IgD-negative memory B cell (primary cell): ENCODE measurements around the gene SEZ6. TPM values are rescaled to one million over a fixed set of nuclear protein-coding genes. Genes with fewer than 3 reads are reported as not detected.

ENCODE experiments used
- H3K27ac Mint-ChIP-seq, 3 donors: one replicate each; pipeline ENCODE4 v1.8.0; 2020 to 2022; ENCODE audit warnings: mild to moderate bottlenecking in 3 of 3, mixed read lengths in 3 of 3, moderate library complexity in 1 of 3
- H3K27me3 Mint-ChIP-seq: one replicate; pipeline ENCODE4 v1.8.0; 2021; ENCODE audit warnings: mixed read lengths
- H3K36me3 Mint-ChIP-seq: one replicate; pipeline ENCODE4 v1.8.0; 2020; ENCODE audit warnings: mild to moderate bottlenecking, mixed read lengths
- H3K4me1 Mint-ChIP-seq, 3 donors: one replicate each; pipeline ENCODE4 v1.8.0; 2020 to 2022; ENCODE audit warnings: mixed read lengths in 3 of 3, mild to moderate bottlenecking in 1 of 3
- H3K4me3 Mint-ChIP-seq, 4 donors: one replicate each; pipeline ENCODE4 v1.8.0; 2020 to 2022; ENCODE audit warnings: mild to moderate bottlenecking in 4 of 4, mixed read lengths in 4 of 4, moderate library complexity in 3 of 4
- H3K9me3 Mint-ChIP-seq, 3 donors: one replicate each; pipeline ENCODE4 v1.8.0; 2020 to 2021; ENCODE audit warnings: mixed read lengths in 3 of 3, mild to moderate bottlenecking in 1 of 3
- polyA plus RNA-seq: library from polyadenylated mRNA; unstranded; fragments of 300-500 nt; fragmentation: Illumina TruSeq; gene quantifications from one replicate; pipeline ENCODE4 v1.2.3, GENCODE V29; 2021

SEZ6 gene
- polyA plus RNA-seq, 1 donor from 2014 or later: 1.3 TPM

DNA sequence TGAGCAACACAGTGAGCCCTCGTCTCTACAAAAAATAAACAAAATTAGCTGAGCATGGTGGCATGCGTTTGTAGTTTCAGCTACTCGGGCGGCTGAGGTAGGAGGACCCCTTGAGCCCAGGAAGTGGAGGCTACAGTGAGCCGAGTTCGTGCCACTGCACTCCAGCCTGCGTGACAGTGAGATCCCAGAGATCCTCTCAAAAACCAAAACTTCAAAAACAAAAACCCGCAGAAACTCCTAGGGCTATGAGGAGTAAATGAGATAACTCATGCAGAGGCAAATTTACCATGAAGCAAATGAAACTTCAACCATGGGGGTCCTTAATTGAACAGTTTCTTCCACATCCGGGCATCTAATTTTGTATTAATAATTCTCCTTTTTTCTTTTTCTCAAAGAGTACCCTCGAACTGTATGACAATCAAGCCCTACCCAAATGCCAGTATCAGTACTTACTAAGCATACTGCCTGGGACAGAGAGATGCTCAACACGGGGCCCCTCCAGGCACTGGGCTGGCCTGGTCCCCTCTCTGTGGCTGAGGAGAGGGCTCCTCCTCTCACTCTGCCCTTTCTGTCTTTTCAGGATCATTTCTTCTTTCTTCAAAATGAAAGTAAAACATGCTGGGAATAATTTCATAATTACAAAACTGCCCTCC lies 36.3 kb upstream of the SEZ6 start:
- H3K27me3 Mint-ChIP-seq: peaks cover 4% of the 10 kb centered on the region
- H3K4me1 Mint-ChIP-seq: peaks cover 13 to 17% (median 15%) of the 10 kb centered on the region in 3 donors
- no peaks in the 10 kb centered on the region for H3K9me3 Mint-ChIP-seq
- peaks cover 2% of the 10 kb centered on the region for H3K36me3 Mint-ChIP-seq
- H3K4me3 Mint-ChIP-seq: peak overlapping the region in 1 of 4 donors; percentile 47
- no peak overlapping the region for H3K27ac Mint-ChIP-seq

DNA sequence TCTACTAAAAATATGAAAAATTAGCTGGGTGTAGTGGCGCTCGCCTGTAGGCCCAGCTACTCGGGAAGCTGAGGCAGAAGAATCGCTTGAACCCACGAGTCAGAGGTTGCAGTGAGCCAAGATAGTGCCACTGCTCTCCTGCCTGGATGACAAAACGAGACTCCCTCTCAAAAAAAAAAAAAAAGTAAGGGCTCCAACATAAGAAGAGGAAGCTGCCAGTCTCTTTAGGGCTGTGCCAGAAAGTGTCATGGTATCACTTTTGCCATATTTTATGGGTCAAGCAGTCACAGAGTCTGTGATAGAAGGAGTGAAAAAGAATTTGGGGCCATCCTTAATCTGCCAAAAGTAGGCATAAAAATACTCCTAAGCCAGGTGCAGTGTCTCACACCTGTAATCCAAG lies 35.7 kb upstream of the SEZ6 start:
- Mint-ChIP-seq H3K27me3 (peaks cover 3% of the 10 kb centered on the region), H3K27ac (no peak overlapping the region), H3K4me1 (peaks cover 13 to 17% (median 15%) of the 10 kb centered on the region in 3 donors), H3K4me3 (no peak overlapping the region), H3K36me3 (peaks cover 2% of the 10 kb centered on the region), H3K9me3 (no peaks in the 10 kb centered on the region)

GRCh38 chr17:29041091-29041490 lies 35.3 kb upstream of the SEZ6 start:
- Mint-ChIP-seq H3K4me1 (peaks cover 13 to 17% (median 15%) of the 10 kb centered on the region in 3 donors), H3K9me3 (no peaks in the 10 kb centered on the region), H3K36me3 (peaks cover 2% of the 10 kb centered on the region), H3K27ac (peak overlapping the region in 1 of 3 donors; percentile 74), H3K27me3 (peaks cover 2% of the 10 kb centered on the region), H3K4me3 (no peak overlapping the region)

DNA sequence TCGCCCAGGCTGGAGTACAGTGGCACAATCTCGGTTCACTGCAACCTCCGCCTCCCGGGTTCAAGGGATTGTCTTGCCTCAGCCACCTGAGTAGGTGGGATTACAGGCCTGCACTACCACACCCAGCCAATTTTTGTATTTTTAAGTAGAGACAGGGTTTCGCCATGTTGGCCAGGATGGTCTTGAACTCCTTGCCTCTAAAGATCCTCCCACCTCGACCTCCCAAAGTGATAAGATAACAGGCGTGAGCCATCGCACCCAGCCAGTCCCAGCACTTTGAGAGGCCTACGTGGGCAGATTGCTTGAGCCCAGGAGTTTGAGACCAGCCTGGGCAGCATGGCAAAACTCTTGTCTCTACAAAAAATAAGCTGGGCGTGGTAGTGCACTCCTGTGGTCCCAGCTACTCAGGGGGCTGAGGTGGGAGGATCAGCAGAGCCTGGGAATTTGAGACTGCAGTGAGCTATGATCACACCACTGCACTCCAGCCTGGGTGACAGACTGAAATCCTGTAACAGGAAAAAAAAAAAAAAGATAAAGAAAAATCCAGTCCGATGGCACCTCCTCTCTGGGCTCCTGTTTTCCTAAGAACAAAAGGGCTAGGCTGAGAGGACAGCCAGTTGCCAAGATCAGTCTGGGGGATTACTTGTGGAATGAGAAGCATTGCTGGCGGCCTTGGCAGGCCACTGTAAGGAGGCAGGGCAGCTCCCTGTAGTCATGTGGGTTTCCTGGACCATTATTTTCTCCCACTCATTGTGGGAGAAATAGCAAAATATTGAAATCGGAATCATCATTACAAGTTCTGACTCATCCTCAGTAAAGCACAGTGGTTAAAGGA lies 34.1 kb upstream of the SEZ6 start:
- Mint-ChIP-seq H3K27ac (no peak overlapping the region), H3K4me1 (peaks cover 13 to 17% (median 15%) of the 10 kb centered on the region in 3 donors), H3K4me3 (no peak overlapping the region), H3K9me3 (peaks cover 0 to 4% (median 0%) of the 10 kb centered on the region in 3 donors), H3K27me3 (peaks cover 9% of the 10 kb centered on the region), H3K36me3 (peaks cover 5% of the 10 kb centered on the region)

DNA sequence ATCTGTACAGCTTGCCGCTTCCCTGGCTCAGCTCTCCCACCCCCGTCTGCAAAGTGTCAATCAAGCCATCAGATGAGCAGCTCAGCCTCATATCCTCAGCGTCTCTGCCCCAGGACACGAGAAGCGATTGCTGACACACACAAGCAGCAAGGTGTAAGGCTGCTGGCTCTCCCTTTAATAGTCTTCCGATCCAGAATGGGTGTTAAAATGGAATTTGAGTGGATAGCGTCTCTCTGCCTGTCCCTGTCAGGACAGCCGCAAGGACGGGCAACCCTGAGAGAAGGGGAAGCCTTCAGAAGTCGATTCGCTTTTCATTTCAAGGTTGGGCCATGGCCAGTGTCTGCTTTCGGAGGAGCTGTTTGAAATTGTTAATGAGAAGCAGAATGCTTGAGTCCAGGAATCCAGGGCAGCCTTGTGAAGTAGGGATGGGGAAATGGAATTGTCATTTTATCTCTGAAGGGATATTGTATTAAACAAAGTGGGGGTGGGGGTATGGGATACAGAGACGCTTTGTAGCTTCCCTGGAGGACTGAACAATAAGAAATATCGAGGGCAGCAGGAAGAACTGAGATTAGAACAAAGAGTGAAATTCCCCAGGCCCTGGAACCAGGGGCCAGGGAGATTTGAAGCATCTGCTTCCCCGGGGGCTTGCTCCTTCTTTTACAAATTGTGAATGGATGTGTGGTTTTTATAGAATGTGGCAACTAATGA lies 32.4 kb upstream of the SEZ6 start:
- Mint-ChIP-seq H3K27ac (no peak overlapping the region), H3K27me3 (peaks cover 22% of the 10 kb centered on the region), H3K4me1 (peaks cover 6 to 11% (median 8%) of the 10 kb centered on the region in 3 donors), H3K4me3 (no peak overlapping the region), H3K36me3 (peaks cover 5% of the 10 kb centered on the region), H3K9me3 (peaks cover 3 to 16% (median 11%) of the 10 kb centered on the region in 3 donors)

GRCh38 chr17:29037739-29038084 lies 31.9 kb upstream of the SEZ6 start:
- Mint-ChIP-seq H3K27ac (no peak overlapping the region), H3K27me3 (peaks cover 25% of the 10 kb centered on the region), H3K9me3 (peaks cover 3 to 16% (median 11%) of the 10 kb centered on the region in 3 donors), H3K36me3 (peaks cover 5% of the 10 kb centered on the region), H3K4me3 (no peak overlapping the region), H3K4me1 (peaks cover 3 to 6% (median 3%) of the 10 kb centered on the region in 3 donors)

GRCh38 chr17:29036584-29036983 lies 30.8 kb upstream of the SEZ6 start:
- H3K9me3 Mint-ChIP-seq: peaks cover 3 to 16% (median 11%) of the 10 kb centered on the region in 3 donors
- H3K4me1 Mint-ChIP-seq: no peaks in the 10 kb centered on the region
- H3K36me3 Mint-ChIP-seq: peaks cover 3% of the 10 kb centered on the region
- H3K27me3 Mint-ChIP-seq: peaks cover 31% of the 10 kb centered on the region
- H3K27ac Mint-ChIP-seq: no peak overlapping the region
- no peak overlapping the region for H3K4me3 Mint-ChIP-seq

DNA sequence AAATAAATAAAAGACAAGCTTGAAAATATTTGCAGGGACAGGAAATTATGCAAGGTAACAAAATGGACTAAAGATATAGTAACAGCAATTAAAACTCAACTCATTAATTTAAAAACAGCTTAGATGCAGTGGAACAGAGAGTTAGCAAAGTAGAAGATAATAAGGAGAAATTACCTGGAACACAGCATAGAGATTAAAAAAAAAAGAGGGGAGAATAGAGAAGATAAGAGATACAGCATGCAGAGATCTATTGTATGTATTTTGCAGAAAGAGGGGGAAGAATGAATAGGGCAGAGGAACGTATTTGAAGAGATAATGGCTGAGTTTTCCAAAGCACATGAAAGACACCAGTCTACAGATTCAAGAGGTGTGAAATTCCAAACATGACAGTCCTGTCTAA lies 28.7 kb upstream of the SEZ6 start:
- Mint-ChIP-seq H3K9me3 (peaks cover 3 to 16% (median 11%) of the 10 kb centered on the region in 3 donors), H3K36me3 (peaks cover 3% of the 10 kb centered on the region), H3K27me3 (peaks cover 46% of the 10 kb centered on the region), H3K4me3 (peak overlapping the region in 1 of 4 donors; percentile 20), H3K4me1 (no peaks in the 10 kb centered on the region), H3K27ac (no peak overlapping the region)

GRCh38 chr17:29032857-29033197 lies 27.0 kb upstream of the SEZ6 start:
- H3K27me3 Mint-ChIP-seq: peaks cover 46% of the 10 kb centered on the region
- peaks cover 3 to 16% (median 11%) of the 10 kb centered on the region in 3 donors for H3K9me3 Mint-ChIP-seq
- H3K27ac Mint-ChIP-seq: no peak overlapping the region
- H3K36me3 Mint-ChIP-seq: peaks cover 5% of the 10 kb centered on the region
- peaks cover 0 to 1% (median 0%) of the 10 kb centered on the region in 3 donors for H3K4me1 Mint-ChIP-seq
- no peak overlapping the region for H3K4me3 Mint-ChIP-seq

GRCh38 chr17:29032013-29032856 lies 26.4 kb upstream of the SEZ6 start:
- H3K4me3 Mint-ChIP-seq: no peak overlapping the region
- no peak overlapping the region for H3K27ac Mint-ChIP-seq
- H3K36me3 Mint-ChIP-seq: peaks cover 6% of the 10 kb centered on the region
- peaks cover 0 to 1% (median 0%) of the 10 kb centered on the region in 3 donors for H3K4me1 Mint-ChIP-seq
- peaks cover 3 to 16% (median 11%) of the 10 kb centered on the region in 3 donors for H3K9me3 Mint-ChIP-seq
- H3K27me3 Mint-ChIP-seq: peaks cover 48% of the 10 kb centered on the region

GRCh38 chr17:29031488-29031887 lies 25.7 kb upstream of the SEZ6 start:
- H3K4me1 Mint-ChIP-seq: peaks cover 0 to 1% (median 0%) of the 10 kb centered on the region in 3 donors
- no peak overlapping the region for H3K27ac Mint-ChIP-seq
- peak overlapping the region in 1 of 4 donors; percentile 30 for H3K4me3 Mint-ChIP-seq
- H3K27me3 Mint-ChIP-seq: peaks cover 49% of the 10 kb centered on the region
- peaks cover 3 to 16% (median 11%) of the 10 kb centered on the region in 3 donors for H3K9me3 Mint-ChIP-seq
- peaks cover 6% of the 10 kb centered on the region for H3K36me3 Mint-ChIP-seq

DNA sequence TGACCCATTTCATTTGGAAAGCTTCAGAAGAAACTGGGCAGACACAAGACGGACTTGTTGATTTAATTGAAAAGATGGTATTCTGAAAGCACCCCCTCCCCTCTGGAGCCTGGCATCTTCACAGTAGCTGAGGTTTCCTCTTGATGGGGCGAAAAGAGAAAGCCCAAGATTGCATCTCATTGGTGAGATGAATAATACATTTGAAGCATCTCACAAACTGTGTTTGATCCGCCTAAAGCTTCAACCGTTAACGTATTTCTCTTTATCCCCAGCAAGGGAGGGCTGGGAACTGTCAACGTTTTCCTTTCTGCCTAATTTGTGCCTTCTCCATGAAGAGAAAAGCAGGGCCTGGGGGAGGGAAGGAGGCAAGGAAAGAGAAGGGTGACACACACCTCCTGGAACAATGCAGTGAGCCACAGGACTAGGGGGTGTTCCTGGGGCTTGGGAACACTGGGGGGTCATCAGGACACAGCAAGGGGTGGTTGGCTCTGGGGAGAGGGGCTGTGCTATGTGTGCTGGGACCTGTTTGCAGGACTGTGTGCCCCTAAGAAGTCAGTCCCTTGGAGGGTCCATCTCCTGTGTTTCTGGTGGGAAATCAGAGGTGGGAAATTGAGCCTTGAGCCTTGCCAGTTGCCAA lies 18.6 kb upstream of the SEZ6 start:
- no peak overlapping the region for H3K27ac Mint-ChIP-seq
- H3K27me3 Mint-ChIP-seq: peaks cover 31% of the 10 kb centered on the region
- H3K36me3 Mint-ChIP-seq: peaks cover 3% of the 10 kb centered on the region
- no peaks in the 10 kb centered on the region for H3K9me3 Mint-ChIP-seq
- no peak overlapping the region for H3K4me3 Mint-ChIP-seq
- H3K4me1 Mint-ChIP-seq: peaks cover 1 to 2% (median 2%) of the 10 kb centered on the region in 3 donors

- H3K9me3 Mint-ChIP-seq: no peaks in the 10 kb centered on the region
- H3K4me1 Mint-ChIP-seq: peaks cover 3 to 6% (median 5%) of the 10 kb centered on the region in 3 donors
- H3K4me3 Mint-ChIP-seq: no peak overlapping the region
- H3K36me3 Mint-ChIP-seq: no peaks in the 10 kb centered on the region
- no peak overlapping the region for H3K27ac Mint-ChIP-seq
- peaks cover 38% of the 10 kb centered on the region for H3K27me3 Mint-ChIP-seq
These were observed 16.2 kb upstream of the SEZ6 start for GRCh38 chr17:29022074-29022473.

GRCh38 chr17:29021226-29021625 lies 15.4 kb upstream of the SEZ6 start:
- Mint-ChIP-seq H3K4me1 (peaks cover 3 to 6% (median 5%) of the 10 kb centered on the region in 3 donors), H3K27ac (peak overlapping the region in 1 of 3 donors; percentile 50), H3K4me3 (peak overlapping the region in 1 of 4 donors; percentile 44), H3K36me3 (no peaks in the 10 kb centered on the region), H3K27me3 (peaks cover 36% of the 10 kb centered on the region), H3K9me3 (no peaks in the 10 kb centered on the region)
